Measurements from ENCODE around the gene KRTAP20-1. TPM values are rescaled to one million over a fixed set of nuclear protein-coding genes. Genes with fewer than 3 reads are reported as not detected.

The KRTAP20-1 gene
- total RNA-seq, 1 donor from 2014 or later, result not detected

DNA sequence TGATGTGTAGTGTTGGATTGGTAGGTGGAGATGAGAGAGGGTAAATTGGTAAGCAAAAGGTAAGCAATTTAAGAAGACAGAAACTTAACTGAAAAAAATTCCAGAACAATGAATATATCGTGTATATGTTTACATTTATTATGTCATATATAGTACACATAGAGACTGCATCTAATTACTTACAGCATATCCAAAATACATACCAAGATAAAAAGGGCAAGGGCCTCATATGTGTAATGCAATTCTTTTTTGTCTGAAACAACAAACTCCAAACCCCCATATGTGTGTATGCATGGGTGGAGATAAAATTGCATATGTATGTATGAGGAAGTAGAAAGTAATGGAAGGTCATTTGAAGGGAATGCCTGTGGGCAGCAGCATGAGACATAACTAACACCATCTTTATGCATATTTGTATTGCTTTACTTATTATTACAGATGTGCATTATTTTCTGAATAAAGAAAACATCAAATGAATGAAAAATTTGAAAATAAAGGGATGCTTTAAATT, 30.7 kb downstream of the KRTAP20-1 start:
- DNase-seq (ENCODE audit: low read depth in 2 of 2), result no peak

DNA sequence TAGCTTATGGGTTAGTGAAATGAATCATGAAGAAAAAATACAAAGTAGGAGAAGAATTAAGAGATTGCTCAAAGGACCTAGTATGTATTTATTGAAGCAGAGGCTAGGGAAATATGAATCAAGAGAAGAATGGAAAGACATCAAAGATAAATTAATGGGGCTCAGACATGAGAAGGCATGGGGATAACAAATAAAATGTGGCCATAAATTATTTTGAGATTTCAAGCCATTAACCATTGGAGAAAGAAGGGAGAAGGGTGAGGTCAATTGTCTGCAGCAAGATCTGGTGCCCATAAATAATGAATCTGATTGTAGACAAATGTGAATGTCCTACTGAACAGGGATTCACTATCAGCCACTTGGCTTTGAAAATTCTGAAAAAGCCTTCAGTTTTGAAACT, 36.7 kb downstream of the KRTAP20-1 start:
- DNase-seq (ENCODE audit: low read depth in 2 of 2), result no peak

Other genes with a start within 250 kb of the KRTAP20-1 start
- not detected in 2 replicates for gene KRTAP13-2, start 244.2 kb upstream of the KRTAP20-1 start, total RNA-seq
- not detected in 2 replicates for gene KRTAP13-1, start 220.4 kb upstream of the KRTAP20-1 start, total RNA-seq
- not detected in 2 replicates for gene KRTAP13-3, start 190.5 kb upstream of the KRTAP20-1 start, total RNA-seq
- gene KRTAP13-4, start 186.2 kb upstream of the KRTAP20-1 start, total RNA-seq, result not detected in 2 replicates
- gene KRTAP15-1, start 176.2 kb upstream of the KRTAP20-1 start, total RNA-seq, result not detected in 2 replicates
- gene KRTAP19-1, start 136.1 kb upstream of the KRTAP20-1 start, total RNA-seq, result not detected in 2 replicates
- gene KRTAP19-2, start 129.0 kb upstream of the KRTAP20-1 start, total RNA-seq, result not detected in 2 replicates
- gene KRTAP19-3, start 124.4 kb upstream of the KRTAP20-1 start, total RNA-seq, result not detected in 2 replicates
- gene KRTAP19-4, start 119.3 kb upstream of the KRTAP20-1 start, total RNA-seq, result not detected in 2 replicates
- gene KRTAP19-5, start 114.3 kb upstream of the KRTAP20-1 start, total RNA-seq, result not detected in 2 replicates
- gene KRTAP19-6, start 74.6 kb upstream of the KRTAP20-1 start, total RNA-seq, result not detected in 2 replicates
- not detected in 2 replicates for gene KRTAP19-7, start 55.1 kb upstream of the KRTAP20-1 start, total RNA-seq
- gene KRTAP22-2, start 26.0 kb upstream of the KRTAP20-1 start, total RNA-seq, result not detected in 2 replicates
- gene KRTAP6-3, start 24.0 kb upstream of the KRTAP20-1 start, total RNA-seq, result not detected in 2 replicates
- gene KRTAP6-2, start 17.5 kb upstream of the KRTAP20-1 start, total RNA-seq, result not detected in 2 replicates
- gene KRTAP22-1, start 15.3 kb upstream of the KRTAP20-1 start, total RNA-seq, result not detected in 2 replicates
- not detected in 2 replicates for gene KRTAP6-1, start 2.5 kb upstream of the KRTAP20-1 start, total RNA-seq
- not detected in 2 replicates for gene KRTAP20-4, start 4.2 kb downstream of the KRTAP20-1 start, total RNA-seq
- gene KRTAP20-2, start 18.8 kb downstream of the KRTAP20-1 start, total RNA-seq, result not detected in 2 replicates
- gene KRTAP20-3, start 26.4 kb downstream of the KRTAP20-1 start, total RNA-seq, result not detected in 2 replicates
- not detected in 2 replicates for gene KRTAP21-3, start 102.4 kb downstream of the KRTAP20-1 start, total RNA-seq
- not detected in 2 replicates for gene KRTAP21-2, start 130.8 kb downstream of the KRTAP20-1 start, total RNA-seq
- gene KRTAP21-1, start 139.0 kb downstream of the KRTAP20-1 start, total RNA-seq, result not detected in 2 replicates
- gene KRTAP8-1, start 196.8 kb downstream of the KRTAP20-1 start, total RNA-seq, result not detected in 2 replicates
- gene KRTAP7-1, start 213.3 kb downstream of the KRTAP20-1 start, total RNA-seq, result not detected in 2 replicates

Data from lung microvascular endothelial cell (primary cell).